ENCODE data around the gene SFT2D3. TPM values are rescaled to one million over a fixed set of nuclear protein-coding genes. Genes with fewer than 3 reads are reported as not detected.

SFT2D3 gene
- total and polyA plus RNA-seq, 2 of the 13 experiments (the other 11 are each of a cell fraction or from before 2014, with no cell fraction given), result 8.3 to 9.4 TPM

DNA sequence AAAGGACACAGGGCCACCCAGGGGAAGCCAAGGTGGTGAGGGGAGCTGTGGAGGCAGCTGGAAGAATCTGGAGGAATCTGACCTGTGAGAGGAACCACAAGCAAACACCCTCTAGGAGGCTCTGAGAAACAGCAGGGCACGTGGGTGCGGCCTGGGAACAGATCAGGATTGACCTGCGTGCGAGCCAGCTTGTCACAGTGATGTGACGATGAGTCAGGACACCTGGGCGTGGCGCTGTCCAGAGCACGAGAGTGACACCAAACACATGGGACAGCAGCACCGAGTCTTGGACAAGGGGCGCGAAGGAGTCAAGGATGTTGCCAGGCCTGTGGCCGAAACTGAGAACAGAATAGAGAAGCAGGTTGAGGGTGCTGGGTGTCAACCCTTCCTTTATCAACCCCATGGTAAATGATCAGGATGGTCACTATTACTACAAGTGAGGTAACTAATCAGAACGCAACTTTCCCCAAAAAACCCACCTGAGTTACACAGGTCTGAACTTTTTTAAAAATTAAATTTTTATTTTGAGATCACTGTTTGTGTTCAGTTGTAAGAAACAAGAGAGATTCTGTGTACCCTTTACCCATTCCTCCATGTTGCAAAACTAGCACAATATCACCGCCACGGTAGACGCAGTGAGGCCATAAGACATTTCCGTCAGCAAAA, 637 bp upstream of the SFT2D3 start (continued):
- TF ChIP-seq, protein P1, sequence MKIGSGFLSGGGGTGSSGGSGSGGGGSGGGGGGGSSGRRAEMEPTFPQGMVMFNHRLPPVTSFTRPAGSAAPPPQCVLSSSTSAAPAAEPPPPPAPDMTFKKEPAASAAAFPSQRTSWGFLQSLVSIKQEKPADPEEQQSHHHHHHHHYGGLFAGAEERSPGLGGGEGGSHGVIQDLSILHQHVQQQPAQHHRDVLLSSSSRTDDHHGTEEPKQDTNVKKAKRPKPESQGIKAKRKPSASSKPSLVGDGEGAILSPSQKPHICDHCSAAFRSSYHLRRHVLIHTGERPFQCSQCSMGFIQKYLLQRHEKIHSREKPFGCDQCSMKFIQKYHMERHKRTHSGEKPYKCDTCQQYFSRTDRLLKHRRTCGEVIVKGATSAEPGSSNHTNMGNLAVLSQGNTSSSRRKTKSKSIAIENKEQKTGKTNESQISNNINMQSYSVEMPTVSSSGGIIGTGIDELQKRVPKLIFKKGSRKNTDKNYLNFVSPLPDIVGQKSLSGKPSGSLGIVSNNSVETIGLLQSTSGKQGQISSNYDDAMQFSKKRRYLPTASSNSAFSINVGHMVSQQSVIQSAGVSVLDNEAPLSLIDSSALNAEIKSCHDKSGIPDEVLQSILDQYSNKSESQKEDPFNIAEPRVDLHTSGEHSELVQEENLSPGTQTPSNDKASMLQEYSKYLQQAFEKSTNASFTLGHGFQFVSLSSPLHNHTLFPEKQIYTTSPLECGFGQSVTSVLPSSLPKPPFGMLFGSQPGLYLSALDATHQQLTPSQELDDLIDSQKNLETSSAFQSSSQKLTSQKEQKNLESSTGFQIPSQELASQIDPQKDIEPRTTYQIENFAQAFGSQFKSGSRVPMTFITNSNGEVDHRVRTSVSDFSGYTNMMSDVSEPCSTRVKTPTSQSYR (CRISPR knock-in tag; IDR thresholded peaks at IDR 0.05; ENCODE audit: borderline replicate concordance), result no peak
- TF ChIP-seq ZMYM2 (CRISPR knock-in tag; IDR thresholded peaks at IDR 0.05) (no peak), AGO2 (optimal IDR thresholded peaks at IDR 0.05; ENCODE audit: low read depth, low read length) (no peak), ZNF724P (CRISPR knock-in tag; IDR thresholded peaks at IDR 0.05; ENCODE audit: borderline replicate concordance) (no peak), ZNF775 (CRISPR knock-in tag; IDR thresholded peaks at IDR 0.05; ENCODE audit: borderline replicate concordance) (peak; percentile 57; the same call in 1 of the 2 replicates), HMG20B (CRISPR knock-in tag; conservative IDR thresholded peaks at IDR 0.05) (0 out of 2 replicates have a peak, but pooled peaks have one; percentile 23), GATA4 (IDR thresholded peaks at IDR 0.05; ENCODE audit: borderline replicate concordance, low read depth) (no peak), KLF11 (CRISPR knock-in tag; IDR thresholded peaks at IDR 0.05) (peak; percentile 66; the same call in 1 of the 2 replicates), MYNN (CRISPR knock-in tag; IDR thresholded peaks at IDR 0.05; ENCODE audit: low read depth) (no peak; the same call in 1 of the 2 replicates), KLF13 (CRISPR knock-in tag; IDR thresholded peaks at IDR 0.05) (0 out of 2 replicates have a peak, but pooled peaks have one; percentile 33), HDAC2 (CRISPR knock-in tag; IDR thresholded peaks at IDR 0.05) (peak; percentile 61; the same call in 1 of the 2 replicates), ZNF879 (CRISPR knock-in tag; IDR thresholded peaks at IDR 0.05) (no peak)
- TF ChIP-seq, protein P2, sequence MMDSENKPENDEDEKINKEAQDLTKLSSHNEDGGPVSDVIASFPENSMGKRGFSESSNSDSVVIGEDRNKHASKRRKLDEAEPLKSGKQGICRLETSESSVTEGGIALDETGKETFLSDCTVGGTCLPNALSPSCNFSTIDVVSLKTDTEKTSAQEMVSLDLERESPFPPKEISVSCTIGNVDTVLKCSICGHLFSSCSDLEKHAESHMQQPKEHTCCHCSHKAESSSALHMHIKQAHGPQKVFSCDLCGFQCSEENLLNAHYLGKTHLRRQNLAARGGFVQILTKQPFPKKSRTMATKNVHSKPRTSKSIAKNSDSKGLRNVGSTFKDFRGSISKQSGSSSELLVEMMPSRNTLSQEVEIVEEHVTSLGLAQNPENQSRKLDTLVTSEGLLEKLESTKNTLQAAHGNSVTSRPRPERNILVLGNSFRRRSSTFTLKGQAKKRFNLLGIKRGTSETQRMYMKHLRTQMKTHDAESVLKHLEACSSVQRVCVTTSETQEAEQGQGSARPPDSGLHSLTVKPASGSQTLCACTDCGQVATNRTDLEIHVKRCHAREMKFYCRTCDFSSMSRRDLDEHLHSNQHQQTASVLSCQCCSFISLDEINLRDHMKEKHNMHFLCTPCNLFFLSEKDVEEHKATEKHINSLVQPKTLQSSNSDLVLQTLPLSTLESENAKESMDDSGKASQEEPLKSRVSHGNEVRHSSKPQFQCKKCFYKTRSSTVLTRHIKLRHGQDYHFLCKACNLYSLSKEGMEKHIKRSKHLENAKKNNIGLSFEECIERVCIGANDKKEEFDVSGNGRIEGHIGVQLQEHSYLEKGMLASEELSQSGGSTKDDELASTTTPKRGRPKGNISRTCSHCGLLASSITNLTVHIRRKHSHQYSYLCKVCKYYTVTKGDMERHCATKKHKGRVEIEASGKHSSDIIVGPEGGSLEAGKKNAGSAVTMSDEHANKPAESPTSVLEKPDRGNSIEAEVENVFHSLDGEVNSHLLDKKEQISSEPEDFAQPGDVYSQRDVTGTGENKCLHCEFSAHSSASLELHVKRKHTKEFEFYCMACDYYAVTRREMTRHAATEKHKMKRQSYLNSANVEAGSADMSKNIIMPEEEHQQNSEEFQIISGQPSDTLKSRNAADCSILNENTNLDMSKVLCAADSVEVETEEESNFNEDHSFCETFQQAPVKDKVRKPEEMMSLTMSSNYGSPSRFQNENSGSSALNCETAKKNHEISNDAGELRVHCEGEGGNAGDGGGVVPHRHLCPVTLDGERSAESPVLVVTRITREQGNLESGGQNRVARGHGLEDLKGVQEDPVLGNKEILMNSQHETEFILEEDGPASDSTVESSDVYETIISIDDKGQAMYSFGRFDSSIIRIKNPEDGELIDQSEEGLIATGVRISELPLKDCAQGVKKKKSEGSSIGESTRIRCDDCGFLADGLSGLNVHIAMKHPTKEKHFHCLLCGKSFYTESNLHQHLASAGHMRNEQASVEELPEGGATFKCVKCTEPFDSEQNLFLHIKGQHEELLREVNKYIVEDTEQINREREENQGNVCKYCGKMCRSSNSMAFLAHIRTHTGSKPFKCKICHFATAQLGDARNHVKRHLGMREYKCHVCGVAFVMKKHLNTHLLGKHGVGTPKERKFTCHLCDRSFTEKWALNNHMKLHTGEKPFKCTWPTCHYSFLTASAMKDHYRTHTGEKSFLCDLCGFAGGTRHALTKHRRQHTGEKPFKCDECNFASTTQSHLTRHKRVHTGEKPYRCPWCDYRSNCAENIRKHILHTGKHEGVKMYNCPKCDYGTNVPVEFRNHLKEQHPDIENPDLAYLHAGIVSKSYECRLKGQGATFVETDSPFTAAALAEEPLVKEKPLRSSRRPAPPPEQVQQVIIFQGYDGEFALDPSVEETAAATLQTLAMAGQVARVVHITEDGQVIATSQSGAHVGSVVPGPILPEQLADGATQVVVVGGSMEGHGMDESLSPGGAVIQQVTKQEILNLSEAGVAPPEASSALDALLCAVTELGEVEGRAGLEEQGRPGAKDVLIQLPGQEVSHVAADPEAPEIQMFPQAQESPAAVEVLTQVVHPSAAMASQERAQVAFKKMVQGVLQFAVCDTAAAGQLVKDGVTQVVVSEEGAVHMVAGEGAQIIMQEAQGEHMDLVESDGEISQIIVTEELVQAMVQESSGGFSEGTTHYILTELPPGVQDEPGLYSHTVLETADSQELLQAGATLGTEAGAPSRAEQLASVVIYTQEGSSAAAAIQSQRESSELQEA (CRISPR knock-in tag; IDR thresholded peaks at IDR 0.05; ENCODE audit: not compliant biosample characterization), result no peak
- TF ChIP-seq, protein P3, sequence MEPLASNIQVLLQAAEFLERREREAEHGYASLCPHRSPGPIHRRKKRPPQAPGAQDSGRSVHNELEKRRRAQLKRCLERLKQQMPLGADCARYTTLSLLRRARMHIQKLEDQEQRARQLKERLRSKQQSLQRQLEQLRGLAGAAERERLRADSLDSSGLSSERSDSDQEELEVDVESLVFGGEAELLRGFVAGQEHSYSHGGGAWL (CRISPR knock-in tag; IDR thresholded peaks at IDR 0.05), result peak; percentile 54; the same call in 1 of the 2 replicates
- TF ChIP-seq, protein P4, sequence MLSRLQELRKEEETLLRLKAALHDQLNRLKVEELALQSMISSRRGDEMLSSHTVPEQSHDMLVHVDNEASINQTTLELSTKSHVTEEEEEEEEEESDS (CRISPR knock-in tag; IDR thresholded peaks at IDR 0.05; ENCODE audit: borderline replicate concordance), result 0 out of 2 replicates have a peak, but pooled peaks have one; percentile 15

Data from HepG2 (cell line).